ENCODE results near the gene NECTIN3.

DNA sequence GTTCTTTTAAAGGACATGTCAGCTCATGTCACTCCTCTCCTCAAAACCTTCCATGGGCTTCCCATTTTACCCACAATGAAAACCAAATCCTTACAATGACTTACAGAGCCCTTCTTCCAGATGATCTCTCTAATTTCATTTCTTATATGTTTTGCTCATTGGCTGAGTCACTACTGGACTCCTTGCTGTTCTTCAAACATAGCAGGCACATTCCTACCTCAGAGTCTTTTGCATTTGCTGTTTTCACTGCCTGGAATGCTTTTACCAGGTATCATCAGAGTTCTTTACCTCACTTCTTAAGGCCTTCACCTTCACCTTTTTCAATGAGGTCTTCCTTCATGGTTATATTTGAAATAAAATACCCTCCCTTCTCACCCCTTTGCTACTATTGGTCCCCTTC is 57.3 kb downstream of the NECTIN3 start:
- TF ChIP-seq POLR2AphosphoS5 (IDR thresholded peaks at IDR 0.05; ENCODE audit: insufficient read depth in 1 of 2, low read depth in 1 of 2) (no peak), POLR2A (IDR thresholded peaks at IDR 0.05) (no peak)
- TF ChIP-seq, protein P1, sequence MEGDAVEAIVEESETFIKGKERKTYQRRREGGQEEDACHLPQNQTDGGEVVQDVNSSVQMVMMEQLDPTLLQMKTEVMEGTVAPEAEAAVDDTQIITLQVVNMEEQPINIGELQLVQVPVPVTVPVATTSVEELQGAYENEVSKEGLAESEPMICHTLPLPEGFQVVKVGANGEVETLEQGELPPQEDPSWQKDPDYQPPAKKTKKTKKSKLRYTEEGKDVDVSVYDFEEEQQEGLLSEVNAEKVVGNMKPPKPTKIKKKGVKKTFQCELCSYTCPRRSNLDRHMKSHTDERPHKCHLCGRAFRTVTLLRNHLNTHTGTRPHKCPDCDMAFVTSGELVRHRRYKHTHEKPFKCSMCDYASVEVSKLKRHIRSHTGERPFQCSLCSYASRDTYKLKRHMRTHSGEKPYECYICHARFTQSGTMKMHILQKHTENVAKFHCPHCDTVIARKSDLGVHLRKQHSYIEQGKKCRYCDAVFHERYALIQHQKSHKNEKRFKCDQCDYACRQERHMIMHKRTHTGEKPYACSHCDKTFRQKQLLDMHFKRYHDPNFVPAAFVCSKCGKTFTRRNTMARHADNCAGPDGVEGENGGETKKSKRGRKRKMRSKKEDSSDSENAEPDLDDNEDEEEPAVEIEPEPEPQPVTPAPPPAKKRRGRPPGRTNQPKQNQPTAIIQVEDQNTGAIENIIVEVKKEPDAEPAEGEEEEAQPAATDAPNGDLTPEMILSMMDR (IDR thresholded peaks at IDR 0.05) = no peak
